Fibroblast of peridontal ligament (primary cell): ENCODE data around the gene PAM16.

ENCODE experiments used
- DNase-seq: peaks from one replicate; pipeline ENCODE4 v3.0.0-alpha.2; 2010; ENCODE audit errors: extremely low read depth

Gene PAM16

GRCh38 chr16:4298761-4299522 lies 52.2 kb downstream of the PAM16 start:
- peak; percentile 82 for DNase-seq

- no peak for DNase-seq
Observed at GRCh38 chr16:4297480-4297879, 53.6 kb downstream of the PAM16 start.

- DNase-seq = no peak
Observed at GRCh38 chr16:4295581-4295980, 55.5 kb downstream of the PAM16 start.

- peak; percentile 79 for DNase-seq
Observed at GRCh38 chr16:4293822-4294457, 57.2 kb downstream of the PAM16 start.

- DNase-seq = no peak
Observed at GRCh38 chr16:4293181-4293716, 57.9 kb downstream of the PAM16 start.

GRCh38 chr16:4291699-4292098 lies 59.4 kb downstream of the PAM16 start:
- DNase-seq = no peak
